Measurements from ENCODE around the gene ADAMTSL2.

Gene ADAMTSL2

DNA sequence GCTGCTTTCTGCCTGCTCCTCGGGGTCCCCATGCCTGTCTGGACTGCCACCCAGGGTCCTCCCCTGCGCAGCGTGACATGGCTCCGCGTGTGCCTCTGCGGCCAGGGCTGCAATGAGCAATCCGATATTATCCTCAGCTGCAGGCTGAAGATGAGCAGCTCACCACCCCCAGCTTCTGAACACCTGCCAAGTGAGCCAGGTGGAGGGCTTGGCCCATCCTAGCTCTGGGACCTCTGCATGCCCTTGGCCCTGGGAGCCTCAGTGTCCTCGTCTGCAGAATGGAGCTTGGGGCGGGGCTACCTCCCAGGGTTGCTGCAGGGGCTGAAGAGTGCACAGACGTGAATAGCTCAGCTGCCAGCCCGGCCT lies 5.6 kb upstream of the ADAMTSL2 start:
- Mint-ChIP-seq H3K27ac (no peak overlapping the region), H3K4me3 (no peak overlapping the region), H3K36me3 (no peaks in the 10 kb centered on the region), H3K27me3 (peaks cover 55 to 77% of the 10 kb centered on the region in 2 donors), H3K4me1 (peaks cover 12 to 15% of the 10 kb centered on the region in 2 donors), H3K9me3 (no peaks in the 10 kb centered on the region)
- DNase-seq: no peak
- no peak for ATAC-seq (replicated peaks)

DNA sequence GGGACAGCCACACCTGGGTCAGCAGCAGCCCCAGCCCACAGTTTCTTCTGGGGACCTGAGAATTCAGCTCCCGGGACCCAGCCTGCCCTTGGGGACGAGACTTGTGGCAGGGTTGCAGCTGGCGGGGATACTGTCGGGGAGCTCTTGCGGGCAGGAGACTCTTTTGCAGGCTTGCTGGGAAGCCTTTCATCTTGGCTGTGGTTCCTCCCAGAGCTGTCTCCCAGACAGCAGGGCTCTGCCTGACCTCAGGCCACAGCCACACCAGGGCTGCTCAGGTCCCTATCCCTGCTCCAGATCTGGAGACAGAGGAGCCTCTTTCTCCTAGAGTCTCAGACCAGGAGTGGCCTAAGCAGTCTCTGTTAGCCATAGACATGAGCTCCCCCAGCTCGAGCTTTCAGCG lies 5.0 kb upstream of the ADAMTSL2 start:
- no peak overlapping the region for H3K27ac Mint-ChIP-seq
- H3K9me3 Mint-ChIP-seq: no peaks in the 10 kb centered on the region
- H3K4me3 Mint-ChIP-seq: no peak overlapping the region
- ATAC-seq (replicated peaks): no peak
- DNase-seq: no peak
- H3K36me3 Mint-ChIP-seq: no peaks in the 10 kb centered on the region
- H3K4me1 Mint-ChIP-seq: peaks cover 14 to 21% of the 10 kb centered on the region in 2 donors
- H3K27me3 Mint-ChIP-seq: peaks cover 55 to 80% of the 10 kb centered on the region in 2 donors

DNA sequence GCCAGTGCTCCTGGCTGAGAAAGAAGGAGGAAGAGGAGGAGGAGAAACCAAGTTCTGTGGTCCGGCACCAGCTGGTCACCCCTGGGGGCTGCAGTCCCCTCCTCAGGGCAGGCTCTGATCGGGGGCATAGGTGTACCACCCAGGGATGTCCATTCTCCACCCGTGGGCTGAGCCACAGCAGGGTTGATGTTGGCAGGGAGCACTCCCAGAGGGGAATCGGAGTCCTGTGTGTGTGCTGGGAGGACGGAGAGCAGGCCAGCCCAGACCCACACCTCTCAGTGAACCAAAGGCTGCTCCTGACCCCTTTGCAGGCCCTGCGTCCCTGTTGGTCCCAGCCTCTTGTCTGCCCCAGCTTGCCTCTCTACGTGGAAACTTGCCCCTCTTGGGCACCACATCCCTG lies 4.6 kb upstream of the ADAMTSL2 start:
- Mint-ChIP-seq H3K27me3 (peaks cover 55 to 82% of the 10 kb centered on the region in 2 donors), H3K27ac (no peak overlapping the region), H3K4me1 (peaks cover 14 to 24% of the 10 kb centered on the region in 2 donors), H3K4me3 (no peak overlapping the region), H3K36me3 (no peaks in the 10 kb centered on the region), H3K9me3 (no peaks in the 10 kb centered on the region)
- ATAC-seq (replicated peaks) (no peak), DNase-seq (no peak)

DNA sequence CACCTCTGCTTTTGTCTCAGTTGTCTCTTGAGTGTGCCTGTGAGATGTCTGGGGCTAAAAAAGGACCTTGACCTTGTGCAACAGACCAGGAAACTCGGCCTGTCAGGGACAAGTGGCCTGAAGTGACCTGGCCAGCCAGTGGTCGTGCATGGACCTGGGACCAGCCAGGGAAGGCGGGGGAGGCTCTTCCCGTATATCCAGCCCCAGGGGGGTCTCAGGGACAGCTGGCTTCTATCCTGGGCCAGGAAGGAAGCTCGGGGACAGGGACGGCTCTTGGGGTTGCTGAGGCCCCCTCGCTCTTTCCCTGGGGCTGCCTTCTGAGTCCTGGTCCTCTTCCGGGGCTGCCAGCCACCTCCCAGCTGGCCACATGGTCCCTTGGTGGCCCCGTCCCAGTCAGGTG lies 3.2 kb upstream of the ADAMTSL2 start:
- DNase-seq (no peak), ATAC-seq (replicated peaks) (no peak)
- Mint-ChIP-seq H3K9me3 (no peaks in the 10 kb centered on the region), H3K4me3 (no peak overlapping the region), H3K27ac (no peak overlapping the region), H3K27me3 (peaks cover 62 to 88% of the 10 kb centered on the region in 2 donors), H3K36me3 (no peaks in the 10 kb centered on the region), H3K4me1 (peaks cover 18 to 31% of the 10 kb centered on the region in 2 donors)

DNA sequence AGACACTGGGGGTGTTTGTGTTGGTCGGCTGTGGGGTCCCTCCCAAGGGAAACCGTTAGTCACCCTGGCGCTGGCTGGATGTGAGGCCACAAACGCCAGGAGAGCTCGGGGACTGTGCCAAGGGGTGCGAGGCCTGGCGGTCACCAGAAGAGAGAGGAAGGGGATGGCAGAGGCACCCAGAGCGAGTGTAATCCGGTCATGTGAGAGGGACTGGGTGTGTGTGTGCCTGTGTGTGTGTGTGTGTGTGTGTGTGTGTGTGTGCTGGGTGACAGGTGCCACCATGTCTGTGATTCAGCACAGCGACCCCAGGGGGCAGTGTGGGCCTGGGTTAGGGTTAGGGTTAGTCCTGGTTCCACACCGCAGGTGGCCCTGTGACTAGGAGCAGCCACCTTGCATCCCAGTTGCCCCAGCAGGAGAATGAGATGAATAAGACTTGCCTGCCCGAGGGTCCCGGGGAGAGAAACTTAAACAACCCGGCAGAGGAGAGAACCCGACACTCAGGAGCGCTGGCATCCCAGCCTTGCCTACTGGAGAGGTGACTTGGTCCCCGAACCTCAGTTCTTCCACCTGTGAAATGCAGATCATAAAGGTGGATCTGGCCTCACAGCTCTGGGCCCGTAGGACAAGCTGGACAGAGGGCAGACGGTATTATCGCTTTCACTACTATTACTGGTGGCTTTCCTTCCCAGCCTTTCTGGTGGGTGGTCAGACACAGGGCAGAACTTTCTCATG lies 1.4 kb upstream of the ADAMTSL2 start:
- H3K27ac Mint-ChIP-seq: no peak overlapping the region
- ATAC-seq (replicated peaks) (peak; percentile 81 to 83), DNase-seq (peak; percentile 77)
- no peaks in the 10 kb centered on the region for H3K36me3 Mint-ChIP-seq
- no peaks in the 10 kb centered on the region for H3K9me3 Mint-ChIP-seq
- peaks cover 18 to 31% of the 10 kb centered on the region in 2 donors for H3K4me1 Mint-ChIP-seq
- peak overlapping the region; percentile 22 to 50 for H3K4me3 Mint-ChIP-seq
- peaks cover 48 to 74% of the 10 kb centered on the region in 2 donors for H3K27me3 Mint-ChIP-seq

DNA sequence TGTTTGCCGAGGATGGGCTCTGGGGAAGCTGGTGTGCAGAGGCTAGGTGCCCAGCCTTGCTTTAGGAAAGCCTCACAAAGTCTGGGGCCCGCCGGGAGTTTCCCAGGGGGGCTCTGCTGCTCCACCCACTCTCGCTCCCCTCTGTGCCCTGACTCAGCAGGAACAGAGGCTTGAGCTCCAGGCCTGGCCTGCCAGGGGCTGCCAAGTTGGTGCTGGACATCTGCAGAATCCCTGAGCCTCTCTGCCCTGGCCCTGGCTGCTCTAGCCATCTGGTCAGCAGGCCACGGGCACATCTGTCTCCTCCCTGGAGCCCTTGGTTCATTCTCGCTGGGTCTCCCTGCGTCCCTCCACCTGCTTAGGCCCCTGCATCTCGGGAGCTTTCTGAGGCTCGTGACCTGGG lies 647 bp upstream of the ADAMTSL2 start:
- no peaks in the 10 kb centered on the region for H3K9me3 Mint-ChIP-seq
- H3K4me3 Mint-ChIP-seq: peak overlapping the region in 1 of 2 donors; percentile 16
- peaks cover 0 to 2% of the 10 kb centered on the region in 2 donors for H3K36me3 Mint-ChIP-seq
- H3K27ac Mint-ChIP-seq: peak overlapping the region; percentile 56
- peaks cover 19 to 37% of the 10 kb centered on the region in 2 donors for H3K4me1 Mint-ChIP-seq
- no peak for ATAC-seq (replicated peaks)
- no peak for DNase-seq
- peaks cover 43 to 74% of the 10 kb centered on the region in 2 donors for H3K27me3 Mint-ChIP-seq

DNA sequence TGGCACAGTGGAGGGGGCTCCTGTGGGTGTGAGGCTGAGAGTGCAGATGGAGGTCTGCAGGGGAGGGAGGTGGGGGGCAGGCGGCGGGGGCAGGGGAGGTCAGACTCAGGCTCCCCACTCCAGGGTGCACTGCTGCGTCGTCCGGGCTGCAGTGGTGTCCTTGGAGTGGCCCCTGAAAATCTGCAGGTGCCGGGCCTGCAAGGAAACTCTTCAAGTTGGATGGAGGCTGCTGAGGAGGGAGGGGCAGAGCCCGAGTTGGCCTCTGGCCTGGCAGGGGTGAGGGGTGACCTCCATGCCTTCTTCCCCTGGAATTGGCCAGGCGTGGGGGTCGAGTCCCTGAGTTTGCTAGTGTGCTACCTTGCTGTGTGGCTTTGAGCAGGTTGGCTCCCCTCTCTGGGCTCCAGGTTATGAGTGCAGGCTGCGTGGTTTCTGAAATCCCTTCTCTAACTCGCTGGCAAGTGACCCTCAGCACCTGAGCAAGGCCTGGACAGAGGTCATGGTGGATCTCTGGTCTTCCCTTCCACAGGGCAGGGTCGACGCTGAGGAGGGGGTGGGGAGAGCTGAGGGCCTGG lies 888 bp downstream of the ADAMTSL2 start:
- Mint-ChIP-seq H3K27me3 (peaks cover 38 to 79% of the 10 kb centered on the region in 2 donors), H3K27ac (no peak overlapping the region)

DNA sequence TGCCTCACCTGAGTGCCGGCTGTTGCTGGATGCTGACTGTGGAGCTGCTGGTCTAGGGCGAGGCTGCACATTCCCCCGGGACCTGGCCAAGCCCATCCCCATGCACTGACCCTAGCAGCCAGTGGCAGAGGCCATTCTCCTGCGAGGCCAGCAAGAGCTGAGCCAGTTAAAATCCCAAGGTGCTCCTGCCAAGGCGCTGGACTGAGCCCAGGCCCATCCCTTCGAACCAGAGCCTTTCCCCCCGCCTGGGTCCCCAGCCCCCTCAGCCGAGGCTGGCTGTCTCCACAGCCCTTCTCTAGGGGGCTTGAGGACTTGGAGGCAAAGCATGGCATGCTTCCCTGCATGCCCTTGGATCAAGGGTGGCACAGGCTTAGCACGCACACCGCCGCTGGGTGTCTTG lies 1.6 kb downstream of the ADAMTSL2 start:
- no peak overlapping the region for H3K4me3 Mint-ChIP-seq
- H3K27ac Mint-ChIP-seq: no peak overlapping the region
- peaks cover 34 to 59% of the 10 kb centered on the region in 2 donors for H3K4me1 Mint-ChIP-seq
- DNase-seq (no peak), ATAC-seq (replicated peaks) (no peak)
- peaks cover 0 to 7% of the 10 kb centered on the region in 2 donors for H3K36me3 Mint-ChIP-seq
- H3K27me3 Mint-ChIP-seq: peaks cover 35 to 79% of the 10 kb centered on the region in 2 donors
- no peaks in the 10 kb centered on the region for H3K9me3 Mint-ChIP-seq

More for the DNA sequence above, 888 bp downstream of the ADAMTSL2 start:
- no peaks in the 10 kb centered on the region for H3K9me3 Mint-ChIP-seq
- H3K4me1 Mint-ChIP-seq: peaks cover 29 to 52% of the 10 kb centered on the region in 2 donors
- ATAC-seq (replicated peaks) (no peak), DNase-seq (no peak)
- H3K36me3 Mint-ChIP-seq: peaks cover 0 to 7% of the 10 kb centered on the region in 2 donors
- no peak overlapping the region for H3K4me3 Mint-ChIP-seq

DNA sequence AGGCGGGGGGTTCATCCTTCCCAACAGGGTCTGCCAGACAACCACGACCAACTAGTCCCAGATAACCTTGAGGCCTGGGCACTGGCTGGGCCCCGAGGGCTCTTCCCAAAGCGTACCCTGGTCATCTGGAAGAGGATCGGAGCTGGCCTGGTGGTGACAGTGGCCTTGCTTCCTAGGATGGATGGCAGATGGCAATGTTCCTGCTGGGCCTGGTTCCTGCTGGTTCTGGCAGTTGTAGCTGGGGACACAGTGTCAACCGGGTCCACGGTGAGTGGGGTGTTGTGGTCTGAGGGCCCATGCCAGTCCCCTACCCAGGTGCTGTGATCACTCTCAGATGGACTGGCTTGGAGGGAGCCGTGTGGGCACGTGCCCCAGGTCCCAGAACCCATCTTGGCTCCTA lies 2.0 kb downstream of the ADAMTSL2 start:
- ATAC-seq (replicated peaks) (no peak), DNase-seq (no peak)
- Mint-ChIP-seq H3K4me1 (peaks cover 35 to 59% of the 10 kb centered on the region in 2 donors), H3K36me3 (peaks cover 0 to 7% of the 10 kb centered on the region in 2 donors), H3K9me3 (no peaks in the 10 kb centered on the region), H3K27me3 (peaks cover 35 to 75% of the 10 kb centered on the region in 2 donors), H3K4me3 (no peak overlapping the region), H3K27ac (no peak overlapping the region)

DNA sequence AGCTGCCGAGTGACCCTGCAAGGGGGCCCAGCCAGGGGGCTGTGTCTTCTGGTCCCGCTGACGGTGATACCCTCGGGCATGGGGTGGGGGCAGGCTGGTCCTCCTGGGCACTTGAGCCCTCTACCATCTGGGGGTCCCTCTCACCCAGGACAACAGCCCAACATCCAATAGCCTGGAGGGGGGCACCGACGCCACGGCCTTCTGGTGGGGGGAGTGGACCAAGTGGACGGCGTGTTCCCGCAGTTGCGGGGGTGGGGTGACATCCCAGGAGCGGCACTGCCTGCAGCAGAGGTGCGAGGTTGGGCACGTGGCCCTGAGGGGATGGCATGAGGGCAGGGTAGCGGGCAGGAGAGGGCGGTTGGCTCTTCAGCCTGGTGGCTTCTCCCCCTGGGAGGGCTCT lies 2.8 kb downstream of the ADAMTSL2 start:
- Mint-ChIP-seq H3K27me3 (peaks cover 29 to 67% of the 10 kb centered on the region in 2 donors), H3K36me3 (peaks cover 0 to 7% of the 10 kb centered on the region in 2 donors), H3K4me3 (no peak overlapping the region), H3K27ac (no peak overlapping the region), H3K9me3 (no peaks in the 10 kb centered on the region), H3K4me1 (peaks cover 36 to 59% of the 10 kb centered on the region in 2 donors)
- ATAC-seq (replicated peaks) (no peak), DNase-seq (no peak)

DNA sequence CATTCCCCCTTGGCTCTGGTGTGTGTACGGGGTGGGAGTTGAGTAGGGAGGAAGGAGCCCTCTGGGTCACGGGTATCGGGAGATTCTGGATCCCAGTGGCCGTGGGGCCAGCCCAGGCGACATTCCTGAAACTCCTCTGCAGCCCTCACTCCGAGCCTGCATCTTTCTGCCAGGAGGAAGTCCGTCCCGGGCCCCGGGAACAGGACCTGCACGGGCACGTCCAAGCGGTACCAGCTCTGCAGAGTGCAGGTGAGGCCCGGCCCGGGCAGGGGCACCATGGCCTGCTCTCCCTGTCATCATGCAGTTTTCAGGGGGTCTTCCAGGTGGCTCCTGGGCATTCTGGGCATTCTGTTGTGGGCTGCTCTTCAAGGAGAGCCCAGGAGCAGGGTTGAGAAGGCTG lies 3.7 kb downstream of the ADAMTSL2 start:
- peaks cover 0 to 7% of the 10 kb centered on the region in 2 donors for H3K36me3 Mint-ChIP-seq
- DNase-seq (no peak), ATAC-seq (replicated peaks) (no peak)
- peaks cover 28 to 50% of the 10 kb centered on the region in 2 donors for H3K4me1 Mint-ChIP-seq
- no peak overlapping the region for H3K27ac Mint-ChIP-seq
- H3K4me3 Mint-ChIP-seq: no peak overlapping the region
- H3K9me3 Mint-ChIP-seq: no peaks in the 10 kb centered on the region
- H3K27me3 Mint-ChIP-seq: peaks cover 20 to 58% of the 10 kb centered on the region in 2 donors

DNA sequence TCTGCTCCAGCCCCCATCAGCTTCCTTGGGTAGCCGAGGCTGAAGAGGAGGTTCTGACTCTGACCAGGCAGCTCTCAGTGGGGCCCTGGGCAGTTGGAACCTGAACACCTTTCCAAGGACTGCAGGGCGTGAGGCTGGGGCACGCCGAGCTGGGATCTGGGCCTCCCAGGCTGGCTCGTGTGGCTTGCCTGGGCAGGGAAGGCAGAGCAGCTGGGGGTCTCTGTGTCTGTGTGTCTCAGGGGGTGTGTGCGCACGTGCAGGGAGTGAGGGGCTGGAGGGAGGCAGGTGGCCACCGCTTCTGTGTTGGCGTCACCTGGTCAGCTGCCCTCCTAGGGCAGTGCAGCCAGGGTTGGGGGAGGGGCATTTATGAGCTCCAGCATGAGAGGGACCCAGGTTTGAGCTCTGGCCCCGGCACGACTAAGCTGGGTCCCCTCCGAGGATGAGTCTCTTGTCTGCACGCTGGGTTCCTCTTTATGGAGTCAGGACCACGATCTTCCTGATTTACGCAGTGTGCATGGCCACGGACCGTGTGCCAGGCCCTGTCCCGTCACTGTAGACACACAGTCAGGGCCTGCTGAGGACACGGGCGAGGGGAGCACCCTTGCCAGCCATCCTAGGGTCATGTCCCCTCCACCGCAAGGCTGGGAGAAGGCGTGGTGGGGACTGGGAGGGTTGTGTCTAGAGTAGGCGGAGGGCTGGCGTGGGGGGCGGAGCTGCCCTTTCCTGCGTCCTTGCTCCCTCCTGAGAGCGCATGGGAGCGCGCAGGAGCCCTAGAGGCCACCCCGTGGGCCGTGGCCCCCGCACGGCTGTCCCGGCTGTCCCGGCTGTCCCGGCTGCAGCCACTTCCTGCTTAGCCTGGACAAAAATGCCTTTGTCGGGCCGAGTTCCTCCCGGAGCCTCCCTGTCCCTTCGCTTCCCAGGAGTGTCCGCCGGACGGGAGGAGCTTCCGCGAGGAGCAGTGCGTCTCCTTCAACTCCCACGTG lies 4.6 kb downstream of the ADAMTSL2 start:
- ATAC-seq (replicated peaks): no peak
- peaks cover 0 to 7% of the 10 kb centered on the region in 2 donors for H3K36me3 Mint-ChIP-seq
- peaks cover 15 to 49% of the 10 kb centered on the region in 2 donors for H3K27me3 Mint-ChIP-seq
- peaks cover 22 to 41% of the 10 kb centered on the region in 2 donors for H3K4me1 Mint-ChIP-seq
- peak overlapping the region; percentile 63 for H3K27ac Mint-ChIP-seq
- H3K9me3 Mint-ChIP-seq: no peaks in the 10 kb centered on the region
- no peak for DNase-seq
- peak overlapping the region; percentile 77 to 81 for H3K4me3 Mint-ChIP-seq

DNA sequence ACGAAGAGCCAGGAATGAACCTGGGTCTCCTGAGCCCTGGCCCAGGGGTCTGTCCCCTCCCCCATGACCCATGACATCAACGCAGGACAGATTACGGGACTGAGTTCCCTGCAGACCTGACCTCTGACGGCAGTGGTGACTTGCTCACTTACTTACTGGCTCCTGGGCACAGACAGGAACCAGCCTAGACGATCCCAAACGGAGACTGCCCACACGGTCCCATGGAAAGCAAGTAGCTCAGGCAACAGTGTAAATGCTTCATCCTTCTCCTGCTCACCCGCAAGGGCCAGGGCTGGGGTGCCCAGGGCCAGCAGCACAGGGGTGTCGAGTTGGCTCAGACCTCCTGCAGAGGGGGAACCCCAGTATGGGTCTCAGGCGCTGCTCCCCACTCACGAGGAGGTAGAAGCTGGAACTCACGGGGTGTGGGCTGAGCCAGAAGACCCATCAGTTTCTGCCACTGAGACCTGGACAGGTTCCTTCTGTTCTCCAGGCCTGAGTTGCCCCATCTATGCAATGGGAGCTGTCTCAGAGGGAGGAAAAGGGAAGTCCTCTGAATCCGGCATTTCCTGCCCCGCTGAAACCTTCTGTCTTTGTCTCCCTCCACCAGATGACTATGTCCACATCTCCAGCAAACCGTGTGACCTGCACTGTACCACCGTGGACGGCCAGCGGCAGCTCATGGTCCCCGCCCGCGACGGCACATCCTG lies 5.6 kb downstream of the ADAMTSL2 start:
- H3K27ac Mint-ChIP-seq: peak overlapping the region; percentile 85
- peak overlapping the region; percentile 78 to 81 for H3K4me3 Mint-ChIP-seq
- no peak for DNase-seq

DNA sequence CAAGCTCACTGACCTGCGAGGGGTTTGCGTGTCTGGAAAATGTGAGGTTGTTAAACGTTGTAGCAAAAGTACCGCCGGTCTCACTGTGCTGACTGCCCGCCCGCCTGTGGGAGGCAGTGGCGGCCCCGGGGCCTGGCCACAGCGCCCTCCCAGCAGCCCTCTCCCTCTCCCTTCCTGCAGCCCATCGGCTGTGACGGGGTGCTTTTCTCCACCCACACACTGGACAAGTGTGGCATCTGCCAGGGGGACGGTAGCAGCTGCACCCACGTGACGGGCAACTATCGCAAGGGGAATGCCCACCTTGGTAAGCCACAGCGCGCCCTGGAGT lies 6.2 kb downstream of the ADAMTSL2 start:
- peaks cover 0 to 7% of the 10 kb centered on the region in 2 donors for H3K36me3 Mint-ChIP-seq
- peak overlapping the region; percentile 85 for H3K27ac Mint-ChIP-seq
- DNase-seq (peak; percentile 58), ATAC-seq (replicated peaks) (peak; percentile 81 to 82)
- H3K27me3 Mint-ChIP-seq: peaks cover 7 to 37% of the 10 kb centered on the region in 2 donors
- peaks cover 18 to 28% of the 10 kb centered on the region in 2 donors for H3K4me1 Mint-ChIP-seq
- peak overlapping the region; percentile 78 to 81 for H3K4me3 Mint-ChIP-seq
- H3K9me3 Mint-ChIP-seq: no peaks in the 10 kb centered on the region

More for the DNA sequence above, 5.6 kb downstream of the ADAMTSL2 start:
- Mint-ChIP-seq H3K4me1 (peaks cover 20 to 32% of the 10 kb centered on the region in 2 donors), H3K27me3 (peaks cover 12 to 42% of the 10 kb centered on the region in 2 donors), H3K9me3 (no peaks in the 10 kb centered on the region), H3K36me3 (peaks cover 0 to 7% of the 10 kb centered on the region in 2 donors)
- ATAC-seq (replicated peaks): peak in 1 of 2 donors; percentile 5
